NCI-H446 treated with DMSO at 0.1 percent for 48 hours (cell line): ENCODE results near the gene CD300C.
"Not testable (repeated sequence)": the region's sequence is repeated elsewhere in the genome, so short reads cannot be mapped to it uniquely, and the experiment has no call there.

Experiments used
- DNase-seq: peaks from one replicate; lab custom pipeline; 2025; lab: John Stamatoyannopoulos, UW

Gene CD300C

GRCh38 chr17:74531231-74531761 lies 14.6 kb downstream of the CD300C start, which contains the start of gene CD300LB:
CD300LB (minus strand) TSS chr17:74531475; CDS start chr17:74531350, 125 bp downstream.
- no peak for DNase-seq

GRCh38 chr17:74530831-74531150 lies 15.1 kb downstream of the CD300C start:
- DNase-seq, result no peak

GRCh38 chr17:74529243-74529642 lies 16.7 kb downstream of the CD300C start:
- DNase-seq, result no peak

GRCh38 chr17:74528491-74529199 lies 17.3 kb downstream of the CD300C start:
- no peak for DNase-seq

GRCh38 chr17:74527756-74528155 lies 18.2 kb downstream of the CD300C start:
- no peak for DNase-seq

GRCh38 chr17:74527081-74527480 lies 18.8 kb downstream of the CD300C start:
- DNase-seq, result no peak

GRCh38 chr17:74526681-74527080 lies 19.2 kb downstream of the CD300C start:
- no peak for DNase-seq

- no peak for DNase-seq
Observed at GRCh38 chr17:74525781-74526288, 20.1 kb downstream of the CD300C start.

GRCh38 chr17:74525465-74525725 lies 20.5 kb downstream of the CD300C start:
- DNase-seq, result no peak

- no peak for DNase-seq
Observed at GRCh38 chr17:74524653-74525464, 21.1 kb downstream of the CD300C start.

GRCh38 chr17:74523308-74523707 lies 22.6 kb downstream of the CD300C start:
- DNase-seq, result no peak

- no peak for DNase-seq
Observed at GRCh38 chr17:74522381-74523105, 23.4 kb downstream of the CD300C start.

- DNase-seq, result no peak
Observed at GRCh38 chr17:74521701-74522201, 24.2 kb downstream of the CD300C start.

GRCh38 chr17:74520790-74521480 lies 25.0 kb downstream of the CD300C start:
- no peak for DNase-seq

- DNase-seq, result no peak
Observed at GRCh38 chr17:74520016-74520434, 25.9 kb downstream of the CD300C start.

GRCh38 chr17:74518413-74518981 lies 27.4 kb downstream of the CD300C start:
- not testable (repeated sequence) for DNase-seq

GRCh38 chr17:74516561-74517328 lies 29.2 kb downstream of the CD300C start:
- no peak for DNase-seq

GRCh38 chr17:74515941-74516340 lies 30.0 kb downstream of the CD300C start:
- DNase-seq, result no peak

GRCh38 chr17:74514632-74515334 lies 31.1 kb downstream of the CD300C start:
- DNase-seq, result no peak
